ENCODE data around the gene PLA2G2A.
A peak's percentile ranks its signal among the peaks of the same experiment; 100 is the strongest.
"Not testable (repeated sequence)": the region's sequence is repeated elsewhere in the genome, so short reads cannot be mapped to it uniquely, and the experiment has no call there.

Gene PLA2G2A

DNA sequence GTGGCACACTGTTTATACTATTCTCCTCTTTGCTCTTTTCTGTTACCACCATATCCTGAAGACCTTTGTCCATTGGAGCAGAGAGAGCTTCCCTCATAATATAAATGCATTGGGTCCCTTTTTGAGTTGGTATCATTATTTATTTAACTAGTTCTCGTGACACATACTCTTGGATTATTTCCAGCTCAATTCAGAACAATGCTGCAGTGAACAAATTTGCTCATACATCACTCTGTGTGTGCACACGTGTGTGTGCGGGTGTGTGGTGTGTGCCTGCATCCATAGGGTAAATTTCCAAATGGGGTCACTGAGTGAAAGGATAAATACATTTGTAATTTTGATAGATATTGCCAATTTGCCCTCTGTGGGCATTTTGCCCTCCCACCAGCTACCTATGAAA, 5.8 kb downstream of the PLA2G2A start:
- DNase-seq (ENCODE audit: low read depth), result no peak

DNA sequence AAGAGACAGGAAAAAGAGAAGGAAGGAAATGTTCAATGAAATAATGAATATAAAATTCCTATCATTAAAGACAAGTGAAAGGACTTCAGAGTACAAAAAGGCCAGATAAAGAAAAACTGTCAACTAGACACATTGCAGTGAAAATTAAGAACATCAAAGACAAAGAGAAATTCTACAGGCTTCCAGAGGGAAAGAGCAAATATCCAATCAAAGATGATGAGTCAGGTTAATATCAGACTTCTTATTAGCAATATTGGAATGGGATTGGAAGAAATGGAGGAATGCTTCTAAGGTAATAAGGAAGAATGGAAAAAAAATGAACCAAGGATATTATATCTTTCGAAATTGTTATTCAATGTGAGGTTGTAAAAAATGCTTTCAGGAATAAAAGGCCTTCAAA, 7.8 kb downstream of the PLA2G2A start:
- DNase-seq (ENCODE audit: low read depth), result no peak

- no peak for DNase-seq (ENCODE audit: low read depth)
These were observed 9.3 kb downstream of the PLA2G2A start for GRCh38 chr1:19969898-19970660.

DNA sequence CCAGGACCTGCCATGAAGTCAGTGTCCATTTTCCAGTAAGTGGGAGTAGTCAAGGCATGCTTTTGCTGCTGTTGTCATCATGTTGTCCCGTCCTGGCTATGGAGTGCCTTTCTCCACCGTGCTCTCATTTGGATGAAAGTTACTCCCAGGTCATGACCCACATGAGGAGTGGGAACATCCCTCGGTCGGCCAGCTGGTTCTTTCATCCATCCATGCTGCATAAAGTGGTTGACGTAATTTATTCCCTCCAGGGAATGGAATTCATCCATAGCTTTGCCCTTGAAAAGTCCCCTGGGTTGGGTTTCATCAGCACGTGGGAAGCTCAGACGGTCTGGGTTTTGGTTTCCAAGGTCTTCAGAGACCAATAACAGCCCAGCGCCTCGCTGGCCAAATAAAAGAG, 11.6 kb downstream of the PLA2G2A start:
- DNase-seq (ENCODE audit: low read depth), result no peak

DNA sequence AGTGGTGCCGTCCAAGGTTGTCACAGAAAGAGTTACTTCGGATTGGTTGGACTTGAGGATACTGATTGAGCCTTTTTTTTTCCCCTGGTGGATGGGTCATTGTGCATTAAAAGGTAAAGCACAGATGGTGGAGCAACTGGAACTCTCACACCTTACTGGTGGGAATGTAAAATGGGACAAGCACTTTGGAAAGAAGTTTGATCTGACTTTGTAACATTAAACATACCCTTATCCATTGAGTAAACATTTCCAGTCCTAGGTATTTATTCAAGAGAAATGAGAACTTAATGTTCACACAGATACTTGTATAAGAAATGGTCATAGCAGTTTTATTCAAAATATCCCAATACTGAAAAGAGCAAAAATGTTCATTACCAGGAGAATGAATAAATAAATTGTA, 14.9 kb downstream of the PLA2G2A start:
- no peak for DNase-seq (ENCODE audit: low read depth)

DNA sequence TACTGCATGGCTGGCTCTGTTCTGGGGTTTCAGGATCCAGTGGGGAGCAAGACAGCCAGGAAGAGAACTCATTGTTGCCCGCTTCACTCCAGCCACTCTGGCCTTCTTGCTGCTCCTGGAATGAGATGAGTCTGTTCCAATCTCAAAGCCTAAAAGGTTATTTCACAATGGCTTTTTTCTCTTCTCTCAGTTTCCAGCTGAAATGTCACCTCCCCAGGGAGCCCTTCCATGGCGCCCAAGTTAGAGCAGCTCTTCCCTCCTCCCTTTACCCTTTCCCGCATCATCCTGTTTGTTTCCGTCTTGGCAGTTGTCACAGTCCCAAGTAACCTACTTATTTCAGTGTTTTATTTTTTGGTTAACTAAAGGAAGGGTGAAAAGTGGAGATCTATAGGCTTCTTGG, 15.8 kb downstream of the PLA2G2A start:
- DNase-seq (ENCODE audit: low read depth), result no peak

GRCh38 chr1:19960591-19960990, 18.8 kb downstream of the PLA2G2A start:
- no peak for DNase-seq (ENCODE audit: low read depth)

DNA sequence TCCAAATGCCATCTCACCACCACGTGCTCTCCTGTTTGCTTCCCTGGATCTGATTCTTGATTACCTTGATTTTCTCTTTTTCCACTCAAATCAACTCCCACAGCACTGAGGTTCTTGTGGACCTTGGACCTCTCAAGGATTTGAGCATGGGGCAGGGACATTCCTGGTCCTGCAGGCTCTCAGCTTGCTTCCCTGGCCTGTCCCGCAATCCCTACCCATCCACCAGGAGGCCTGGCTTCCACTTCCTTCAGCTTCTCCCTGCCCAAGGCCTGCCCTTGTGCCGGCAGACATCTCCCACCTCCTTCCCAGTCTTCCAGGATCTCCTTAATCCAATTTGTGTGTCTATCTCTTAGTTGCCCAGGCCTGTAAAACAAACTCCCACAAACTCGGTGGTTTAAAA, 21.6 kb downstream of the PLA2G2A start:
- DNase-seq (ENCODE audit: low read depth), result no peak

DNA sequence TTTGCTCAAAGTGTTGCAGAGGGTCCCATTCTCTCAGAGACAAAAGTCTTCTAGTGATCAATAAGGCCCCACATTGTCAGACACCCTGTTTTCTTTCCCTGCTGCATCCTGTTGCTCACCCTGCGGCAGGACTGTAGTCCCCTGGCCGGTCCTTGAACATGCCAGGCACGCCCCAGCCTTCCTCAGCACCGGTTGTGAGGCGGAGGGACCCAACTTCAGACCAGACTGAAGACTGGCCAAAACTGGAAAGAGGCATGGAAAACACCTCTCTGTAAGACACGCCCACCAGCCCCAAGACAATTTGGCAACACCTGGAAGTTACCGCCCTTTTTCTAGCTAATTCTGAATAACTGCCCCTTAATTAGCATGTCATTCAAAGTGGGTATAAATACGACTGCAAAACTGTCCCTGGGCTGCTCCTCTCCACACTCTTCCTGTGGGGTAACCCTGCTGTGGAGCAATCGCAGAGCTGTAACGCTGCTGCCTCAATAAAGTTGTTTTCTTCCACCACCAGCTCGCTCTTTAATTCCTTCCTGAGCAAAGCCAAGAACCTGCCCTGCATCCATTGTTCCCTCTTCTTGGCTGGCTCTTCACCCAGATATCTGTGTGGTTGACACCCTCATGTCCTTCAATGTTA, 23.8 kb downstream of the PLA2G2A start:
- DNase-seq (ENCODE audit: low read depth), result no peak

DNA sequence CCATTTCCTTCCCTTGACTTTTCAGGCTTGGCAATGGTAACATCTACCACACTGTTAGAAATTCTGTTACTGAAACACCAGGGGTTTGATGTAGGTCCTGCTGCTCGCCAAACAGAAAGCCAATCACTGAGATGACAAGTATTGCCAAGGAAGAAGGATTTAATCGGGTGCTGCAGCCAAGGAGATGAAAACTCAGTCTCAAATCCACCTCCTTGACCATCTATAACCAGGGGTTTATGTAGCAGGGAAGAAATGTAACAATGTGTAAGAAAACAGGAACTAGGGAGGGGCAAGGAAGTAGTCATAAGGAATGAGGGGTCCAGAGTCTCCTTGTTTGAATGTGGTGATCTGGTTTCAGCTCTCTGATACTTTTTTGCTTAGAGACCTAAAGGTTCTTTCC, 25.4 kb downstream of the PLA2G2A start:
- no peak for DNase-seq (ENCODE audit: low read depth)

GRCh38 chr1:19949016-19949415, 30.4 kb downstream of the PLA2G2A start:
- DNase-seq (ENCODE audit: low read depth), result peak; percentile 65

DNA sequence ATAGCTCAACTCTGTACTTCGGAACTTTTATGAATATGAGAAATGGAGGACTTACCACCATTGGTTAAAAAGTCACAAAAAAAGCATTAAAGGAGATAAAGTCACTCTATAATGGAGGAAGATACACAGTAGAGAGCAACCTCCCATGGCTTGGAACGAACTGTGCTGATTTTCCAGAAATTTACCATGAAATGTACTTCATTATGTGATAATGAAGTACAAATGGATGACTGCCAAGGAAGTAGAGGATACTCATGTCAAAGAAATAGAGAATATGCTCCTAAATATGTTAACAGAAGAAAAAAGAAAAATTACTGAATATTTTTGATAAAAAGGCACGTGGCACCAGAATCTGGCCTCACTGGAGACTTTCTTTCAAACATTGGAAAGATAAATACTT, 32.4 kb downstream of the PLA2G2A start:
- DNase-seq (ENCODE audit: low read depth), result no peak

- no peak for DNase-seq (ENCODE audit: low read depth)
These were observed 33.1 kb downstream of the PLA2G2A start for GRCh38 chr1:19946331-19946751.

DNA sequence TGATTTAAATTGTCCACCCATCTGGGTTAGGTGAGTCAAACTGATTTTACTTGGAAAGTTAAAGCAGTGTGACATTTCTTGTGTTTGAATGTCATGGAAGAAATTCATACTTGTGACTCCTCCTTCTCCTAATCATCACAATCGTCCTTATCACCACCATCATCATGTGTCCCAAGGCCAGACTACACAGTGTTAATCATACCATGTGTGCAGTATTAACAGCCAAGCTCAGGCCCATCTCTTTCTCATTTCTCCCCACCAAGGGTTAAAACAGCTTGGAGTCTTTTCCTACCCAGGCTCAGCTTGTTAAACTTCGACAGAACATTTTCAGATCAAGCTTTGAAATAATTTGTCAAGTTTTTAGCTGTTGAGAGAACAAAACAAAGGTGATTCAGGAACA, 33.5 kb downstream of the PLA2G2A start:
- no peak for DNase-seq (ENCODE audit: low read depth)

GRCh38 chr1:19942657-19943056, 36.8 kb downstream of the PLA2G2A start:
- no peak for DNase-seq (ENCODE audit: low read depth)

DNA sequence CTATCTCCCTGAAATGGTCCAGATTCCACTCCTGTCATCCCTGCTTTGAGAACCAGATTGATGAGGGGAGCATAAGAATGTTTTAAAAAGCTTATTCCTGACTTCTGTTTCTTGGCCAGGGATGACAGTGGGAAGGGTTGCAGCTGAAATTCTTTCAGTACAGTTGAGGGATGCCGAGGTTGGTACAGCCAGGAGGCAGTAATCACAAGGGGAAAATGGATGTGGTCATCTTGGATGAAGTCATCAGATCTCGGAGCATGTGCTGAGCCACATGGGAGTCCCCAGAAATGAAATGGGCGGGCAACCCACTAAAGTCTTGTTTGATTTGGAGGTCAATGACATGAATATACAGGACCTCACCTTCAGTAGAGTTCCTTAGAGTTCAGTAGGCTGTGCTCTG, 37.3 kb downstream of the PLA2G2A start:
- no peak for DNase-seq (ENCODE audit: low read depth)

DNA sequence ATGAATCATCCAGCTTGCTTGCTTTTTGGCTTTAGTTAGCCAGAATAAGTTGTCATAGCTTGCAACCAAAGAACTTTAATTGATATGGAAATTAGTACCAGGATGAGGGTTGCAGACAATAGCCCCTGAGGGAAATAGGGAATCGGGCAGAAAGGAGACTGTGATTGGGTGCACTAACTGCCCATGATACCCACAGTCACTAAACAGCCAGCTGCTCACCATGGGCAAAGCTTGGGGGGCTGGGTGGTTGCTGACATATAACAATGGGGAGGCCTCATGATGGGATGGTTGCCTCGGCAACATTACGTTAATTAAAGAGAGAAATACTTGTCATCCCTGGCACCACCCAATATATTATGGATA, 38.2 kb downstream of the PLA2G2A start:
- no peak for DNase-seq (ENCODE audit: low read depth)

DNA sequence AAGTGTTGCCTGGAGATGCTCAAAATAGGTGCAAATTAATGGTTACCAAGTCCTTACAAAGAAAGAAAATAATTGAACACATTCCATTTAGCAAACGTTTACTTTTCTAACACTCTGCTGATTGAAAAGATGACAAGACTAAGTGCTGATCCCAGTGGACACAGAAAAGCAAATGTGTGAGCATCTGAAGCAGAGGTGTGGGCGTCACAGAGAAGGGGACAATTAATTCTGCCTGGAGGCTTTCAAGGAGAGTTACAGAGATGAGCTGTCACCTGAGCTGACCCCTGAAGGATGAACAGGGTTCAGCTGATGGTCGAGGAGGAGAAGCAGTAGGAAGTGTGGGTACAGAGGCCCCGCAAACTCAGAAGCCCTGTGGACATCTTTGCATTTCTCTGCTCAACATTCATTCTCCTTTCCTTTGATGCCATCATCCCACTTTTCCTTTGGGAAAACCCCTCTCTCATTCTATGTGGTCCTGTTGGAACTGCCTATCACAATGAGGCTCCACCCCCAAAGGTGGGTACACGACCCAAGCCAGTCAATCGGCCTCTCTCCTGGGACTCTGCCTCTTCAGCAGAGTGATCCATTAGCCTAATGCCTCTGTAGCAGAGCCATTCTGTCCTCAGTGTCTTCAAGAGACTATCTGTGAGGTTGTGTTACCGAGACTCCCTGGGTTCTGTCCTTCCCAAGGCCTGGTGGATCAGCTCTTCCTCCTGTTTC, 38.8 kb downstream of the PLA2G2A start:
- DNase-seq (ENCODE audit: low read depth), result no peak

DNA sequence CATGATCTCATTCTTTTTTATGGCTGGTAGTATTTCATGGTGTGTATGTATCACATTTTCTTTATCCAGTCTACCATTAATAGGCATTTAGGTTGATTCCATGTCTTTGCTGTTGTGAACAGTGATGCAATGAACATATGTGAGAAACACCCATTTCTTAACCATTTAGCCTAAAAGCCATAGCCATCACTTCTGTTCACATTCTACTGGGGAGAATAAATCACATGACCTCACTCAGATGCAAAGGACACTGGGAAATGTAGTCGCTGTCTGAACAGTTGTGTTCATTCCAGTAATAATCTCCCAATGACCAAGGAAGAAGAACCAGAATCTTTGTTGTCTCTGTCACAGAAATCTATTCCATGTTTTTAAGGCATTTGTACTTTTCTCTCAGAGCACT, 40.9 kb downstream of the PLA2G2A start:
- DNase-seq (ENCODE audit: low read depth), result no peak

DNA sequence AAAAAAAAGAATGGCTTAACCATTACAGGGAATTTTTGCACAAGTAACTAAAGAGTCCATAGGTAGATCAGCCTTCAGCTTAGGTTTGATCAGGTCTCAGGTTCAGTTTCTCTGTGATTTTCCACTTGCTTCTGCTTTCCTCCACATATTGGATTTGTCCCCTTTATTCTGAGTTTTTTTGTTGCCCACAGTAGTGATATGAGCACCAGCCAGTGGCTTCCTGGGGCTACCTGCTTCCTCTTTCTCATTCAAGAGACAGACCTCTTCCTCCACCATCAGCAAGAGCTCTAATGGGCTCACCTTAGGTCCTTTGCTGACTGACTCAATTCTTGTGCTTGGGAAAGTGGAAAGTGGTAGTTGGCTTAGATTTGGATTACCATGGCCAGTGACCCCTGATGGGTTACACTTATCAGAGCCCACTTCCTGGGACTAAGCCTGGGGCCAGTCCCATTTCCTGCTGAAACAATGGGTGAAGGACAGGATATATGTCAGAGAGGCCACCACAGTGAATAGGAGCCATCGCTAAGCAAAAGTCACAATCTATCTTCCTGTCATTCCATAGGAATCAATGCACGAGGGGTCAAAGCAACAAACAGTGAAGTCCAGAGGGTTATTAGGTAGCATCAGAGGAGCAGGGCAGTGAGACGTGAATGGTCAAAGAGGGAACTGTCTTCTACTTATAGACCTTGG, 43.2 kb downstream of the PLA2G2A start:
- DNase-seq (ENCODE audit: low read depth), result no peak

DNA sequence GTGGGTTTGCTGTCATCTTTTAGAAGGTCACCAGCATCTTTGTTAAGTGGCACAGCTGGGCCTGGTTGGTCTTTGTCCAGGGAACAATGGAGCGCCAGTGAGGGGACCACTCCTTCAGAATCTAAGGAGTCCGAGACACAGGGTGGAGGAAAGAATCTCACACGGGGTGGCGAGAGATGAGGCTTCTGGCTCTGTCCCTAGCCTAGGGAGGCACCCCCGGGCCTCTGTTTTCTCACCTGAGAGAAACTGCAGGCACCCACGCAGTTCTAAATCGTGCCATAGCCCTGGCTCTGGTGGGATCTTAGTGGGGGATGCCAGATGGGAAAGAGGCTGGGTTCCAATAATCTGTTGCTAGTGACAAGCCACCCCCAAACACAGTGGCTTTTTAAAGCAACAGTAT, 45.1 kb downstream of the PLA2G2A start:
- no peak for DNase-seq (ENCODE audit: low read depth)

- DNase-seq (ENCODE audit: low read depth), result no peak
These were observed 46.6 kb downstream of the PLA2G2A start for GRCh38 chr1:19932866-19933265.

DNA sequence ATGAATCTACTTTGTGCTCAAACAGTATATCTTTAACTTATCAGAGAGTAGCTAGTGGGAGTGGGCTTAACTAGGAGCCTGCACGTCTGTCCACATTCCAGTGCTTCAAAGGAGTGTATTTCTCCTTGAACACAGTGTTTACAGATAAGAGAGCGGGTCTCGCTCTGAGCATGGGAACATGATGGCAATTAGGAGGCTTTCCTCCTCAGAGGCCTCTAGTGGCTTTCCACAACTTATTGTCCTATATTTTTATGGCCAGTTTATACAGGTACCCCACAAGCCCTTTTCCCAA, 52.3 kb downstream of the PLA2G2A start:
- DNase-seq (ENCODE audit: low read depth), result not testable (repeated sequence)

Measured in GM04503 (cell line).